A549 (cell line): ENCODE data around the gene ADI1. TPM values are rescaled to one million over a fixed set of nuclear protein-coding genes. Genes with fewer than 3 reads are reported as not detected.

Source experiments
- ATAC-seq, 2 experiments: fragments of 200-7000 bp in 1 of 2; fragments of >200 bp in 1 of 2; cut with Nextera tagmentation in 1 of 2; cut with Tn5 transposase in 1 of 2; 3 replicates each; pipeline versions ENCODE4 v1.8.0 to v1.9.1; 2018 to 2020; ENCODE audit warnings: mild to moderate bottlenecking in 1 of 2, moderate library complexity in 1 of 2
- CTCF ChIA-PET: fragments of 300-600 bp; sonication (Branson Sonifier 250); formaldehyde crosslinking; extraction: SDS; loops from one replicate; lab custom pipeline; 2021; ENCODE audit warnings: antibody characterized with exemption, inconsistent platforms; lab: Yijun Ruan, JAX
- POLR2A ChIA-PET: fragments of 350-600 bp; formaldehyde crosslinking; extraction: SDS; loops from one replicate; lab custom pipeline; 2021; ENCODE audit warnings: antibody characterized with exemption, inconsistent platforms; lab: Yijun Ruan, JAX
- DNase-seq, 2 experiments: peaks; one replicate each; pipeline versions ENCODE4 v3.0.0 to v3.0.0-alpha.2; 2011 to 2016; ENCODE audit warnings: low read depth in 1 of 2, low spot score in 1 of 2
- FAIRE-seq: peaks from 2 replicates; lab custom pipeline; 2011; peaks lifted over from hg19 to GRCh38; lab: Jason Lieb, UNC
- H3K27ac ChIP-seq, 2 experiments: fragments of >200 bp; sonication (Bioruptor Twin); formaldehyde crosslinking; 3 replicates each; pipeline ENCODE4 v1.5.1; 2016 to 2017
- H3K4me1 ChIP-seq: fragments of >200 bp; sonication (Bioruptor Twin); formaldehyde crosslinking; 3 replicates; pipeline ENCODE4 v1.6.1; 2016
- H3K4me2 ChIP-seq: fragments of >200 bp; sonication (Bioruptor Twin); formaldehyde crosslinking; 3 replicates; pipeline ENCODE4 v1.6.1; 2016
- H3K4me3 ChIP-seq: fragments of >200 bp; sonication (Bioruptor Twin); formaldehyde crosslinking; 3 replicates; pipeline ENCODE4 v1.5.1; 2016
- H3K9me3 ChIP-seq: fragments of >200 bp; sonication (Bioruptor Twin); formaldehyde crosslinking; 3 replicates; pipeline ENCODE4 v1.6.1; 2016
- BHLHE40 ChIP-seq: IDR thresholded peaks from 2 replicates; pipeline ENCODE4 v1.6.1; 2012; ENCODE audit warnings: low read depth, low read length, inconsistent platforms
- CBX8 ChIP-seq: fragments of 200-600 bp; sonication (generic); IDR thresholded peaks from 2 replicates; pipeline ENCODE4 v1.6.1; 2016
- CEBPB ChIP-seq, 2 experiments: fragments of >200 bp in 1 of 2; sonication (Bioruptor Twin) in 1 of 2; formaldehyde crosslinking in 1 of 2; IDR thresholded peaks; 2 replicates each; pipeline ENCODE4 v1.6.1; 2012 to 2016
- CHD2 ChIP-seq: fragments of 150-350 bp; IDR thresholded peaks from 2 replicates; pipeline ENCODE4 v1.6.1; 2014; ENCODE audit warnings: low read length; ENCODE audit not compliant: partially characterized antibody
- EHF ChIP-seq: fragments of 250-450 bp; sonication (Bioruptor Pico); IDR thresholded peaks from 2 replicates; pipeline ENCODE4 v1.5.0; 2020; ENCODE audit warnings: mild to moderate bottlenecking
- EHMT2 ChIP-seq: fragments of 200-600 bp; sonication (generic); IDR thresholded peaks from 2 replicates; pipeline ENCODE4 v1.6.1; 2016; ENCODE audit warnings: antibody characterized with exemption, low read depth, mild to moderate bottlenecking, moderate library complexity
- EP300 ChIP-seq, 2 experiments: fragments of >200 bp; sonication (Bioruptor Twin); formaldehyde crosslinking; IDR thresholded peaks; 2 replicates in 1 of 2; 3 replicates in 1 of 2; pipeline ENCODE4 v1.6.1; 2016 to 2017
- FOSB ChIP-seq: fragments of 250-450 bp; sonication (Bioruptor Pico); IDR thresholded peaks from 2 replicates; pipeline ENCODE4 v1.5.0; 2020; ENCODE audit warnings: mild to moderate bottlenecking, moderate library complexity
- FOXS1 ChIP-seq: fragments of 250-450 bp; sonication (Bioruptor Pico); IDR thresholded peaks from 2 replicates; pipeline ENCODE4 v1.5.0; 2020; ENCODE audit warnings: mild to moderate bottlenecking, moderate library complexity
- HDAC2 ChIP-seq: fragments of 200-600 bp; sonication (generic); IDR thresholded peaks from 2 replicates; pipeline ENCODE4 v1.6.1; 2016
- HEYL ChIP-seq: fragments of 250-450 bp; sonication (Bioruptor Pico); IDR thresholded peaks from 2 replicates; pipeline ENCODE4 v1.8.0; 2021; ENCODE audit warnings: mild to moderate bottlenecking, moderate library complexity
- HOXA7 ChIP-seq: fragments of 250-450 bp; sonication (Bioruptor Pico); IDR thresholded peaks from 2 replicates; pipeline ENCODE4 v1.5.0; 2020; ENCODE audit warnings: mild to moderate bottlenecking, moderate library complexity
- HOXB5 ChIP-seq: fragments of 250-450 bp; sonication (Bioruptor Pico); IDR thresholded peaks from 2 replicates; pipeline ENCODE4 v1.5.0; 2020; ENCODE audit warnings: mild to moderate bottlenecking, moderate library complexity
- JUN ChIP-seq, 2 experiments: fragments of >200 bp; sonication (Bioruptor Twin); formaldehyde crosslinking; IDR thresholded peaks; 2 replicates in 1 of 2; 3 replicates in 1 of 2; pipeline ENCODE4 v1.6.1; 2016 to 2017
- KDM5A ChIP-seq: fragments of 200-600 bp; sonication (generic); IDR thresholded peaks from 2 replicates; pipeline ENCODE4 v1.6.1; 2016; ENCODE audit warnings: antibody characterized with exemption, mild to moderate bottlenecking
- PHF8 ChIP-seq: fragments of 200-600 bp; sonication (generic); IDR thresholded peaks from 2 replicates; pipeline ENCODE4 v1.6.1; 2016; ENCODE audit warnings: low read depth, mild to moderate bottlenecking, antibody characterized with exemption, moderate library complexity, borderline replicate concordance
- POLR2AphosphoS2 ChIP-seq: conservative IDR thresholded peaks from 2 replicates; pipeline ENCODE4 v1.6.1; 2012; ENCODE audit warnings: low read length, improper control_type of control experiment, inconsistent platforms
- RAD21 ChIP-seq, 2 experiments: fragments of >200 bp in 1 of 2; sonication (Bioruptor Twin) in 1 of 2; formaldehyde crosslinking in 1 of 2; IDR thresholded peaks in 1 of 2; conservative IDR thresholded peaks in 1 of 2; 2 replicates in 1 of 2; 3 replicates in 1 of 2; pipeline ENCODE4 v1.6.1; 2012 to 2018; ENCODE audit warnings: inconsistent platforms in 1 of 2
- RNF2 ChIP-seq: fragments of 200-600 bp; sonication (generic); IDR thresholded peaks from 2 replicates; pipeline ENCODE4 v1.6.1; 2016; ENCODE audit warnings: low read depth, mild to moderate bottlenecking, antibody characterized with exemption, moderate library complexity, borderline replicate concordance
- ZC3H11A ChIP-seq: fragments of 450-650 bp; IDR thresholded peaks from 2 replicates; pipeline ENCODE4 v1.6.1; 2014; ENCODE audit warnings: antibody characterized with exemption, mild to moderate bottlenecking
- WGBS: methylation state at CpG from one replicate; pipeline ENCODE4 v1.1.6; 2017; ENCODE audit errors: missing lambda C conversion rate; 5-methylcytosine and 5-hydroxymethylcytosine counted together
- polyA plus RNA-seq, 4 experiments: library from polyadenylated mRNA; depleted of rRNA in 3 of 4; stranded (reverse); fragments of >200 nt; fragmentation: RNase III in 1 of 4; extraction: RNeasy Plus Mini Kit Qiagen cat#74134 plus additional on column Dnase treatment in 1 of 4; gene quantifications; 2 replicates in 3 of 4; 3 replicates in 1 of 4; pipeline ENCODE4 v1.2.3, GENCODE V29; 2011 to 2017
- TF ChIP-seq, protein P1 (sequence below): IDR thresholded peaks from 2 replicates; pipeline ENCODE4 v1.6.1; 2012; ENCODE audit warnings: low read depth, borderline replicate concordance
- TF ChIP-seq, protein P2 (sequence below): IDR thresholded peaks from 2 replicates; pipeline ENCODE4 v1.6.1; 2012
- TF ChIP-seq, protein P3 (sequence below): fragments of >200 bp; sonication (Bioruptor Twin); formaldehyde crosslinking; IDR thresholded peaks from 3 replicates; pipeline ENCODE4 v1.5.1; 2016
- TF ChIP-seq, protein P4 (sequence below): fragments of >200 bp; sonication (Bioruptor Twin); formaldehyde crosslinking; IDR thresholded peaks from 3 replicates; pipeline ENCODE4 v1.6.1; 2016
- TF ChIP-seq, protein P5 (sequence below): IDR thresholded peaks from 2 replicates; pipeline ENCODE4 v1.6.1; 2012

Gene ADI1
- polyA plus RNA-seq, 2 of the 4 experiments (the other 2 are of a cell fraction): 47.9 to 84.6 TPM

DNA sequence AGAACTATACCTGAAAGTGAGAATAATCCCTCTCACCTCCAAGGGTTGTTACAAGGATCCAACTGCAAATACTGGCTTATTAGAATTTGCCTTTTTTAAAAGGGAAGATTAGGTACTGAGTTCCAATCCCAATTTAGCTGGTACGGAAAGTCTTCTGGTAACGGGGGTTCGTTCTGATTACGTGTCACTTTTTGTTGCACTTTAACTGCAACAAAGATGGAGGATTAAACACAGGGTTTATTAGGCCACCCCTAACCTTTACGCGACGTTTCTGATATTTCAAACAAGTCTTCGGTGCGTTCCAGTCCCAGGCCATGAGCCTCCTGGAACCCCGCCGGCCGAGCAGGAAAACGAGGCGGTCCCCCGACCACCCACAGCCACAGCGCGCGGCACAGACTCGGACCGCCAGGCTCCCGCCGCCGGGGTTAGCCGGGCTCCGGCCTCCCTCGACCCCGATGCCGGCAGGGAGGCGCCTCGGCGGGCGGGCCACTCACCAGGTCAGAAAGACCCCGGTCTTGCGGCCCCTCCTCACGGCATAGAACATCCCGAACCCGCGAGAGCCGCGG lies 38.4 kb upstream of the ADI1 start:
- peak overlapping the region; percentile 94 for H3K4me3 ChIP-seq
- ATAC-seq (peak; percentile 46 to 55; a peak in 5 of 6 replicates), DNase-seq (peak in 1 of 2 experiments; percentile 25), FAIRE-seq (no peak)
- TF ChIP-seq KDM5A (peak; percentile 92), HDAC2 (peak; percentile 85; the same call in 1 of the 2 replicates), EHF (CRISPR knock-in tag) (no peak), HOXA7 (CRISPR knock-in tag) (no peak), HEYL (no peak), EHMT2 (no peak), FOSB (CRISPR knock-in tag) (no peak), POLR2AphosphoS2 (no peak), CHD2 (no peak), FOXS1 (no peak), ZC3H11A (no peak), EP300 (IDR thresholded peaks at IDR 0.05) (no peak), CEBPB (IDR thresholded peaks at IDR 0.05) (no peak), CBX8 (no peak), BHLHE40 (no peak), JUN (IDR thresholded peaks at IDR 0.05) (no peak), RAD21 (conservative IDR thresholded peaks at IDR 0.05 in 1 of 2, IDR thresholded peaks at IDR 0.05 in 1 of 2) (no peak), PHF8 (peak; percentile 98; the same call in 1 of the 2 replicates), HOXB5 (CRISPR knock-in tag) (no peak), RNF2 (no peak)
- TF ChIP-seq, protein P1, sequence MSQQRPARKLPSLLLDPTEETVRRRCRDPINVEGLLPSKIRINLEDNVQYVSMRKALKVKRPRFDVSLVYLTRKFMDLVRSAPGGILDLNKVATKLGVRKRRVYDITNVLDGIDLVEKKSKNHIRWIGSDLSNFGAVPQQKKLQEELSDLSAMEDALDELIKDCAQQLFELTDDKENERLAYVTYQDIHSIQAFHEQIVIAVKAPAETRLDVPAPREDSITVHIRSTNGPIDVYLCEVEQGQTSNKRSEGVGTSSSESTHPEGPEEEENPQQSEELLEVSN: no peak
- TF ChIP-seq, protein P2, sequence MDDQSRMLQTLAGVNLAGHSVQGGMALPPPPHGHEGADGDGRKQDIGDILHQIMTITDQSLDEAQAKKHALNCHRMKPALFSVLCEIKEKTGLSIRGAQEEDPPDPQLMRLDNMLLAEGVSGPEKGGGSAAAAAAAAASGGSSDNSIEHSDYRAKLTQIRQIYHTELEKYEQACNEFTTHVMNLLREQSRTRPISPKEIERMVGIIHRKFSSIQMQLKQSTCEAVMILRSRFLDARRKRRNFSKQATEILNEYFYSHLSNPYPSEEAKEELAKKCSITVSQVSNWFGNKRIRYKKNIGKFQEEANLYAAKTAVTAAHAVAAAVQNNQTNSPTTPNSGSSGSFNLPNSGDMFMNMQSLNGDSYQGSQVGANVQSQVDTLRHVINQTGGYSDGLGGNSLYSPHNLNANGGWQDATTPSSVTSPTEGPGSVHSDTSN: no peak
- TF ChIP-seq, protein P3, sequence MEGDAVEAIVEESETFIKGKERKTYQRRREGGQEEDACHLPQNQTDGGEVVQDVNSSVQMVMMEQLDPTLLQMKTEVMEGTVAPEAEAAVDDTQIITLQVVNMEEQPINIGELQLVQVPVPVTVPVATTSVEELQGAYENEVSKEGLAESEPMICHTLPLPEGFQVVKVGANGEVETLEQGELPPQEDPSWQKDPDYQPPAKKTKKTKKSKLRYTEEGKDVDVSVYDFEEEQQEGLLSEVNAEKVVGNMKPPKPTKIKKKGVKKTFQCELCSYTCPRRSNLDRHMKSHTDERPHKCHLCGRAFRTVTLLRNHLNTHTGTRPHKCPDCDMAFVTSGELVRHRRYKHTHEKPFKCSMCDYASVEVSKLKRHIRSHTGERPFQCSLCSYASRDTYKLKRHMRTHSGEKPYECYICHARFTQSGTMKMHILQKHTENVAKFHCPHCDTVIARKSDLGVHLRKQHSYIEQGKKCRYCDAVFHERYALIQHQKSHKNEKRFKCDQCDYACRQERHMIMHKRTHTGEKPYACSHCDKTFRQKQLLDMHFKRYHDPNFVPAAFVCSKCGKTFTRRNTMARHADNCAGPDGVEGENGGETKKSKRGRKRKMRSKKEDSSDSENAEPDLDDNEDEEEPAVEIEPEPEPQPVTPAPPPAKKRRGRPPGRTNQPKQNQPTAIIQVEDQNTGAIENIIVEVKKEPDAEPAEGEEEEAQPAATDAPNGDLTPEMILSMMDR: no peak
- TF ChIP-seq, protein P4, sequence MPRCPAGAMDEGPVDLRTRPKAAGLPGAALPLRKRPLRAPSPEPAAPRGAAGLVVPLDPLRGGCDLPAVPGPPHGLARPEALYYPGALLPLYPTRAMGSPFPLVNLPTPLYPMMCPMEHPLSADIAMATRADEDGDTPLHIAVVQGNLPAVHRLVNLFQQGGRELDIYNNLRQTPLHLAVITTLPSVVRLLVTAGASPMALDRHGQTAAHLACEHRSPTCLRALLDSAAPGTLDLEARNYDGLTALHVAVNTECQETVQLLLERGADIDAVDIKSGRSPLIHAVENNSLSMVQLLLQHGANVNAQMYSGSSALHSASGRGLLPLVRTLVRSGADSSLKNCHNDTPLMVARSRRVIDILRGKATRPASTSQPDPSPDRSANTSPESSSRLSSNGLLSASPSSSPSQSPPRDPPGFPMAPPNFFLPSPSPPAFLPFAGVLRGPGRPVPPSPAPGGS: no peak; the same call in 2 of the 3 replicates
- TF ChIP-seq, protein P5, sequence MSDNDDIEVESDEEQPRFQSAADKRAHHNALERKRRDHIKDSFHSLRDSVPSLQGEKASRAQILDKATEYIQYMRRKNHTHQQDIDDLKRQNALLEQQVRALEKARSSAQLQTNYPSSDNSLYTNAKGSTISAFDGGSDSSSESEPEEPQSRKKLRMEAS: no peak
- no peaks in the 10 kb centered on the region for H3K9me3 ChIP-seq
- CTCF ChIA-PET: interaction anchor here (0.8 to 2.7 kb wide), 5 partner anchors 14 to 133 kb away, joined by 3 to 9 read pairs (median 3); no protein-coding TSS in a partner anchor
- 2% methylated on average over 40 of the region's 40 CpGs for WGBS
- peak overlapping the region; percentile 90 to 94 for H3K27ac ChIP-seq
- H3K4me1 ChIP-seq: peaks cover 15% of the 10 kb centered on the region
- POLR2A ChIA-PET: interaction anchor here (0.6 to 2.1 kb wide), 27 partner anchors 8 to 180 kb away, joined by 3 to 62 read pairs (median 8); partner anchors contain the start of genes ADI1, EIPR1, RPS7 and TRAPPC12
- H3K4me2 ChIP-seq: peak overlapping the region; percentile 83
